ACHN (cell line): ENCODE results near the gene SUSD4.

Experiments used
- DNase-seq: peaks from one replicate; pipeline ENCODE4 v3.0.0-alpha.2; 2015
- in situ Hi-C: cut with HindIII; loops from 2 replicates; pipeline ENCODE4 v1.10.0; 2017; ENCODE audit warnings: low sequenced_read_pairs, low pct_ligation_motif_present, low pct_unique_long_range_greater_than_20kb

SUSD4 gene

DNA sequence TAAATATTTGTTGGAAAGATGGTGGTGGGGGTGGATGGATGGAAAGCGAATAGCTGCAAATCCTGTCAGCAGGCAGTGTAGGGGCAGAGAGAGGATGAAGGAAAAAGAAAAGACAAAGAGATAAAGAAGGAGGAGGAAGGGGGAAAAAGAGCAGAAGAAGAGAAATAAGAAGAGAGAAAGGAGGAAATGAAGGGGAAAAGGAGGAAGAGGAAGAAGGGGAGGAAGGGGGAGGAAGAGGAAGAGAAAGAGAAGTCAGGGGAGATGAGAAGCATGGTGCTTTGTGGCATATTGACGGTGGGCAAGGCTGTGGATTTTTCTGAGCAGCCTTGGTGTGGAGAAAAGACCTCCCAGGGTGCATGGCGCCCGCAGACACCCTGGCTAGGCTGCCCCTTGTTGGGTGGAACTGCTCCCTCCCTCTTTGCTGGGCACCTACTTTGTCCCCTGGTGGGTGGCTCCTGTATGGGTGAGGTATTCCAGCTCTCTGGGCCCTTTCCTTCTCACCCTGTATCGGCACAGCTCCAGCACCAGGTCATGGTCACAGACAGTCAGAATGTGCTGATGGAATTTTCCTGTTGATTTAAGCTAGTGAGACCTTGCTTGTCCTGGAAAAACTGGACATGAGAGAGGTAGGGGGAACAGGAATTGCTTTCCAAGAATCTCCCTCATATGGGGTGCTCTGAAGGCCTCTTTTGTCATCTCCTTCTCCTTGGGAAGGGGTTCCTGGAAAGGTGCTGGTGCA, 175.2 kb downstream of the SUSD4 start:
- in situ Hi-C loops, result no loop called here
- DNase-seq, result no peak

GRCh38 chr1:223186800-223187199, 177.2 kb downstream of the SUSD4 start:
- in situ Hi-C loops, result no loop called here

GRCh38 chr1:223183268-223183862, 180.6 kb downstream of the SUSD4 start:
- DNase-seq, result no peak
- in situ Hi-C loops, result no loop called here

More at GRCh38 chr1:223186800-223187199, 177.2 kb downstream of the SUSD4 start:
- DNase-seq, result no peak

GRCh38 chr1:223180731-223181321, 183.2 kb downstream of the SUSD4 start:
- no peak for DNase-seq
- in situ Hi-C loops, result no loop called here

DNA sequence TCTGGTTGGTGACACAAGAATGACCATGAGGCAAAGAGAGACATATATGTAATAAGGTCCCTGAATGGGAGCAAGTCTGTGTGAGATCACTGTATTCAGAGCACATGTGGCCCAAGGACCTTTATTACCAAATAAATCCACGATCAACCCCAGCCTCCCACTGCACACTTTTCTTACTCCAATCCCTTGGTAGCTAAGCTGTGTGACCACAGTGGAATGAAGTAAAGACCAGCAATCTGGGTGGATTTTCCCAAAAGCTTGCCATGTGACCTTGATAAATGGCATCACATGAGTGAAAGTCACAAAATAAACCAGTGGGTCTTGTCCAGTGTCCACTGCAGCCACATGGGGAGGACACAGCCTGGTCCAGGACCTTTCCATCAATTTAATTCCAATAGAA, 184.2 kb downstream of the SUSD4 start:
- DNase-seq, result no peak
- in situ Hi-C loops, result no loop called here

- DNase-seq, result no peak
- in situ Hi-C loops, result no loop called here
Observed at GRCh38 chr1:223179280-223179679, 184.7 kb downstream of the SUSD4 start.

- in situ Hi-C loops, result no loop called here
- no peak for DNase-seq
Observed at GRCh38 chr1:223177681-223178080, 186.3 kb downstream of the SUSD4 start.

GRCh38 chr1:223176437-223176836, 187.5 kb downstream of the SUSD4 start:
- in situ Hi-C loops, result no loop called here
- DNase-seq, result no peak

- in situ Hi-C loops, result no loop called here
- no peak for DNase-seq
Observed at GRCh38 chr1:223175633-223176032, 188.3 kb downstream of the SUSD4 start.

- in situ Hi-C loops, result no loop called here
- peak; percentile 7 for DNase-seq
Observed at GRCh38 chr1:223175032-223175431, 188.9 kb downstream of the SUSD4 start.
